HFFc6 (cell line): ENCODE data around the gene GDPD2. TPM values are rescaled to one million over a fixed set of nuclear protein-coding genes. Genes with fewer than 3 reads are reported as not detected.

Source experiments
- DNase-seq: peaks from one replicate; pipeline ENCODE4 v3.0.0-alpha.2; 2018
- H3K27ac Mint-ChIP-seq: 2 replicates; pipeline ENCODE4 v1.8.0; 2020; ENCODE audit warnings: mild to moderate bottlenecking, mixed read lengths
- H3K27me3 Mint-ChIP-seq: 2 replicates; pipeline ENCODE4 v1.8.0; 2021; ENCODE audit warnings: mild to moderate bottlenecking, moderate library complexity, mixed read lengths; ENCODE audit not compliant: insufficient read depth
- H3K36me3 Mint-ChIP-seq: 2 replicates; pipeline ENCODE4 v1.8.0; 2021; ENCODE audit warnings: low read depth, mixed read lengths
- H3K4me1 Mint-ChIP-seq: 2 replicates; pipeline ENCODE4 v1.8.0; 2020; ENCODE audit warnings: low read depth, mixed read lengths
- H3K4me3 Mint-ChIP-seq: 2 replicates; pipeline ENCODE4 v1.8.0; 2020; ENCODE audit warnings: mild to moderate bottlenecking, moderate library complexity, mixed read lengths
- H3K9me3 Mint-ChIP-seq: 2 replicates; pipeline ENCODE4 v1.8.0; 2020; ENCODE audit warnings: mild to moderate bottlenecking, mixed read lengths
- CTCF ChIP-seq: fragments of 200-600 bp; sonication (generic); IDR thresholded peaks from 2 replicates; pipeline ENCODE4 v1.5.0; 2021; ENCODE audit warnings: antibody characterized with exemption, mild to moderate bottlenecking
- total RNA-seq, 6 experiments: library from RNA; stranded (reverse); fragmentation: NEBNext Ultra II Directional; extraction: Animal tissue kit (Norgen Biotek cat#: 25700); gene quantifications; 2 replicates in 1 of 6; 3 replicates in 5 of 6; pipeline ENCODE4 v1.2.3, GENCODE V29; 2021

The GDPD2 gene
- total RNA-seq, 6 experiments from 2014 or later: not detected

GRCh38 chrX:70446380-70447350 is 23.6 kb downstream of the GDPD2 start:
- Mint-ChIP-seq H3K9me3 (no peaks in the 10 kb centered on the region), H3K4me1 (no peaks in the 10 kb centered on the region), H3K27ac (no peak overlapping the region), H3K27me3 (peaks cover 11% of the 10 kb centered on the region), H3K36me3 (no peaks in the 10 kb centered on the region), H3K4me3 (no peak overlapping the region)
- no peak for TF ChIP-seq CTCF
- DNase-seq: no peak

GRCh38 chrX:70449457-70449966 is 26.4 kb downstream of the GDPD2 start:
- Mint-ChIP-seq H3K4me1 (peaks cover 10% of the 10 kb centered on the region), H3K36me3 (no peaks in the 10 kb centered on the region), H3K4me3 (no peak overlapping the region), H3K27ac (no peak overlapping the region), H3K9me3 (no peaks in the 10 kb centered on the region), H3K27me3 (peaks cover 11% of the 10 kb centered on the region)
- no peak for TF ChIP-seq CTCF
- no peak for DNase-seq

- Mint-ChIP-seq H3K27ac (peak overlapping the region; percentile 69; the same call in 1 of the 2 replicates), H3K27me3 (peaks cover 5% of the 10 kb centered on the region; the same call in 1 of the 2 replicates), H3K4me1 (peaks cover 25% of the 10 kb centered on the region), H3K9me3 (no peaks in the 10 kb centered on the region), H3K4me3 (peak overlapping the region; percentile 92), H3K36me3 (no peaks in the 10 kb centered on the region)
- DNase-seq: peak; percentile 0
- peak; percentile 78 for TF ChIP-seq CTCF
Observed at GRCh38 chrX:70452143-70452733, 29.1 kb downstream of the GDPD2 start.

- H3K4me1 Mint-ChIP-seq: peaks cover 25% of the 10 kb centered on the region
- TF ChIP-seq CTCF: no peak
- H3K36me3 Mint-ChIP-seq: no peaks in the 10 kb centered on the region
- H3K27ac Mint-ChIP-seq: peak overlapping the region; percentile 45; the same call in 1 of the 2 replicates
- DNase-seq: no peak
- H3K27me3 Mint-ChIP-seq: peaks cover 3% of the 10 kb centered on the region; the same call in 1 of the 2 replicates
- peak overlapping the region; percentile 92 for H3K4me3 Mint-ChIP-seq
- H3K9me3 Mint-ChIP-seq: no peaks in the 10 kb centered on the region
Observed at GRCh38 chrX:70453024-70453618, 30.0 kb downstream of the GDPD2 start.
